Panc1 (cell line): ENCODE results near the gene ALG5. TPM values are rescaled to one million over a fixed set of nuclear protein-coding genes. Genes with fewer than 3 reads are reported as not detected.

Source experiments
- ATAC-seq: fragments of 200-7000 bp; cut with Tn5 transposase; 2 replicates; pipeline ENCODE4 v1.9.1; 2020; ENCODE audit warnings: mild to moderate bottlenecking, moderate library complexity
- BruUV-seq: library from RNA; stranded (reverse); fragments of 400-500 nt; replicated peaks from 2 replicates; lab custom pipeline; 2021; lab: Mats Ljungman, UMichigan
- CTCF ChIA-PET: fragments of 300-600 bp; sonication (Branson Sonifier 250); formaldehyde crosslinking; loops from one replicate; lab custom pipeline; 2022; ENCODE audit warnings: antibody characterized with exemption; lab: Charles Lee
- POLR2A ChIA-PET: fragments of 300-600 bp; sonication (Branson Sonifier 250); formaldehyde crosslinking; loops from one replicate; lab custom pipeline; 2022; ENCODE audit warnings: antibody characterized with exemption; lab: Charles Lee
- DNase-seq: peaks from one replicate; pipeline ENCODE4 v3.0.0-alpha.2; 2010; ENCODE audit warnings: low read depth, low spot score
- H3K27ac ChIP-seq: 2 replicates; pipeline ENCODE4 v1.5.1; 2011; ENCODE audit warnings: mild to moderate bottlenecking, low read length, inconsistent platforms
- H3K27me3 ChIP-seq: fragments of 200-500 bp; sonication (Bioruptor generic); 2 replicates; pipeline ENCODE4 v1.6.0; 2014; ENCODE audit warnings: low read length, inconsistent platforms; ENCODE audit not compliant: control insufficient read depth, insufficient read depth
- H3K36me3 ChIP-seq: fragments of 200-500 bp; sonication (Bioruptor generic); 2 replicates; pipeline ENCODE4 v1.5.1; 2014; ENCODE audit warnings: inconsistent platforms, mild to moderate bottlenecking, low read length, moderate library complexity; ENCODE audit not compliant: control insufficient read depth, insufficient read depth
- H3K4me1 ChIP-seq: 2 replicates; pipeline ENCODE4 v1.5.1; 2011; ENCODE audit warnings: inconsistent platforms, mild to moderate bottlenecking, low read length, moderate library complexity; ENCODE audit not compliant: control insufficient read depth, insufficient read depth
- H3K4me3 ChIP-seq, 2 experiments: 2 replicates each; pipeline ENCODE4 v1.5.1; 2011 to 2012; ENCODE audit warnings: low read depth in 2 of 2, low read length in 2 of 2, mild to moderate bottlenecking in 2 of 2, inconsistent platforms in 1 of 2, moderate library complexity in 1 of 2
- H3K9me3 ChIP-seq: fragments of 200-500 bp; sonication (Bioruptor generic); 2 replicates; pipeline ENCODE4 v1.5.1; 2014; ENCODE audit warnings: low read depth, mild to moderate bottlenecking, inconsistent platforms, low read length, moderate library complexity; ENCODE audit not compliant: control insufficient read depth, insufficient read depth
- SIN3A ChIP-seq: IDR thresholded peaks from 2 replicates; pipeline ENCODE4 v1.6.1; 2012; ENCODE audit warnings: low read depth, mild to moderate bottlenecking, low read length, moderate library complexity, borderline replicate concordance; ENCODE audit not compliant: insufficient read depth
- in situ Hi-C: cut with HindIII; loops from 2 replicates; pipeline ENCODE4 v1.10.0; 2016; ENCODE audit warnings: low sequenced_read_pairs, low pct_unique_long_range_greater_than_20kb
- intact Hi-C: fragments of 100-400 bp; cut with micrococcal nuclease; formaldehyde crosslinking; loops from one replicate; pipeline ENCODE4 v1.10.0; 2022; ENCODE audit not compliant: unreplicated experiment
- total RNA-seq: library from RNA; stranded (reverse); gene quantifications from one replicate; pipeline ENCODE4 v1.2.1, GENCODE V29; 2021; ENCODE audit not compliant: unreplicated experiment
- TF ChIP-seq, protein P1 (sequence below), 2 experiments: IDR thresholded peaks; 2 replicates each; pipeline ENCODE4 v1.6.1; 2011 to 2012; ENCODE audit warnings: low read depth in 2 of 2, control low read depth in 1 of 2, low read length in 1 of 2, mild to moderate bottlenecking in 1 of 2, moderate library complexity in 1 of 2; ENCODE audit not compliant: insufficient read depth in 1 of 2

ALG5 gene
- total RNA-seq, 1 experiment from 2014 or later, result 19.3 TPM

DNA sequence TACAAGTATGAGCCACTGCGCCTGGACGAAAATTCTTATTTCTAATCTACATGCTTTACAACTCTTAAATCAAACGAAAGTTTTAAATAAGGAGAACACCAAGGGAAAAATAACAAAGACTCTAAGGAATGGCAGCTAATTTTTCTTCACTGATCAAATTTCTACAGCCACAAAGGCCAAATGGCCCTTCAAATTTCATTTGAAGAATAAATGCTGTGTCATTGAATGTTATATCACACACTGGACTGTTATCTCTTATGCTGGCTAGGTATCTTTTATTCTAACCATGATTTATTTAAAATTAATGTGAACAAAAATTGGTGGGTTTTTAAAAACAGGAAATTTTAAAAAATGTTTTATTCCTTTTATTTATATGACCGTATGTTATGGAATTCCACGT is 93.2 kb downstream of the ALG5 start:
- DNase-seq (no peak), ATAC-seq (no peak)
- CTCF ChIA-PET, result no interaction called here
- no peaks in the 10 kb centered on the region for H3K36me3 ChIP-seq
- no TSS peak for BruUV-seq
- intact Hi-C loops (no loop called here), in situ Hi-C loops (no loop called here)
- no peak overlapping the region for H3K4me3 ChIP-seq
- H3K27me3 ChIP-seq, result no peaks in the 10 kb centered on the region
- POLR2A ChIA-PET, result no interaction called here
- no peaks in the 10 kb centered on the region for H3K4me1 ChIP-seq
- H3K27ac ChIP-seq, result no peak overlapping the region
- H3K9me3 ChIP-seq, result no peaks in the 10 kb centered on the region
- no peak for TF ChIP-seq SIN3A

- ChIA-PET POLR2A (no interaction called here), CTCF (no interaction called here)
- Histone ChIP-seq H3K36me3 (no peaks in the 10 kb centered on the region), H3K4me1 (no peaks in the 10 kb centered on the region), H3K27ac (no peak overlapping the region), H3K9me3 (no peaks in the 10 kb centered on the region), H3K27me3 (no peaks in the 10 kb centered on the region), H3K4me3 (no peak overlapping the region)
- intact Hi-C loops (no loop called here), in situ Hi-C loops (no loop called here)
- DNase-seq (no peak), ATAC-seq (no peak)
- no TSS peak for BruUV-seq
- TF ChIP-seq, protein P1, sequence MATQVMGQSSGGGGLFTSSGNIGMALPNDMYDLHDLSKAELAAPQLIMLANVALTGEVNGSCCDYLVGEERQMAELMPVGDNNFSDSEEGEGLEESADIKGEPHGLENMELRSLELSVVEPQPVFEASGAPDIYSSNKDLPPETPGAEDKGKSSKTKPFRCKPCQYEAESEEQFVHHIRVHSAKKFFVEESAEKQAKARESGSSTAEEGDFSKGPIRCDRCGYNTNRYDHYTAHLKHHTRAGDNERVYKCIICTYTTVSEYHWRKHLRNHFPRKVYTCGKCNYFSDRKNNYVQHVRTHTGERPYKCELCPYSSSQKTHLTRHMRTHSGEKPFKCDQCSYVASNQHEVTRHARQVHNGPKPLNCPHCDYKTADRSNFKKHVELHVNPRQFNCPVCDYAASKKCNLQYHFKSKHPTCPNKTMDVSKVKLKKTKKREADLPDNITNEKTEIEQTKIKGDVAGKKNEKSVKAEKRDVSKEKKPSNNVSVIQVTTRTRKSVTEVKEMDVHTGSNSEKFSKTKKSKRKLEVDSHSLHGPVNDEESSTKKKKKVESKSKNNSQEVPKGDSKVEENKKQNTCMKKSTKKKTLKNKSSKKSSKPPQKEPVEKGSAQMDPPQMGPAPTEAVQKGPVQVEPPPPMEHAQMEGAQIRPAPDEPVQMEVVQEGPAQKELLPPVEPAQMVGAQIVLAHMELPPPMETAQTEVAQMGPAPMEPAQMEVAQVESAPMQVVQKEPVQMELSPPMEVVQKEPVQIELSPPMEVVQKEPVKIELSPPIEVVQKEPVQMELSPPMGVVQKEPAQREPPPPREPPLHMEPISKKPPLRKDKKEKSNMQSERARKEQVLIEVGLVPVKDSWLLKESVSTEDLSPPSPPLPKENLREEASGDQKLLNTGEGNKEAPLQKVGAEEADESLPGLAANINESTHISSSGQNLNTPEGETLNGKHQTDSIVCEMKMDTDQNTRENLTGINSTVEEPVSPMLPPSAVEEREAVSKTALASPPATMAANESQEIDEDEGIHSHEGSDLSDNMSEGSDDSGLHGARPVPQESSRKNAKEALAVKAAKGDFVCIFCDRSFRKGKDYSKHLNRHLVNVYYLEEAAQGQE (IDR thresholded peaks at IDR 0.05; ENCODE audit: insufficient read depth in 1 of 2, low read depth in 2 of 2, low read length in 1 of 2), result no peak
These were observed 95.1 kb downstream of the ALG5 start for GRCh38 chr13:36903925-36904595.

Other genes with a start within 250 kb of the ALG5 start
- gene RFXAP, start 180.1 kb downstream of the ALG5 start, total RNA-seq, result 2.9 TPM
- 2.4 TPM for gene SMAD9, start 79.1 kb downstream of the ALG5 start, total RNA-seq
- gene EXOSC8, start 1.4 kb upstream of the ALG5 start, total RNA-seq, result 40.0 TPM
- 32.9 TPM for gene SUPT20H, start 60.3 kb upstream of the ALG5 start, total RNA-seq
- gene CSNK1A1L, start 106.3 kb upstream of the ALG5 start, total RNA-seq, result not detected